HEK293T (cell line): ENCODE measurements around the gene ATG9B.
"Not testable (repeated sequence)": the region's sequence is repeated elsewhere in the genome, so short reads cannot be mapped to it uniquely, and the experiment has no call there.

ENCODE experiments used
- CTCF ChIA-PET: fragments of 350-600 bp; formaldehyde crosslinking; extraction: SDS; loops from one replicate; lab custom pipeline; 2021; ENCODE audit warnings: antibody characterized with exemption, inconsistent platforms; lab: Yijun Ruan, JAX
- POLR2A ChIA-PET: fragments of 350-600 bp; formaldehyde crosslinking; extraction: SDS; loops from one replicate; lab custom pipeline; 2020; ENCODE audit warnings: antibody characterized with exemption, inconsistent platforms; lab: Yijun Ruan, JAX
- DNase-seq: peaks from one replicate; pipeline ENCODE4 v3.0.0; 2012; ENCODE audit warnings: mixed read lengths; ENCODE audit errors: extremely low spot score
- ARNT ChIP-seq: fragments of 450-650 bp; IDR thresholded peaks from 2 replicates; pipeline ENCODE4 v1.6.1; 2017; ENCODE audit warnings: mild to moderate bottlenecking
- BHLHE40 ChIP-seq: fragments of 450-650 bp; IDR thresholded peaks from 2 replicates; pipeline ENCODE4 v1.6.1; 2016; ENCODE audit warnings: mild to moderate bottlenecking, moderate library complexity, borderline replicate concordance
- CTBP1 ChIP-seq: fragments of 450-650 bp; IDR thresholded peaks from 2 replicates; pipeline ENCODE4 v1.6.1; 2016; ENCODE audit warnings: borderline replicate concordance
- ELF4 ChIP-seq: fragments of 450-650 bp; IDR thresholded peaks from 2 replicates; pipeline ENCODE4 v1.6.1; 2017; ENCODE audit warnings: antibody characterized with exemption
- FOXA1 ChIP-seq: fragments of 450-650 bp; IDR thresholded peaks from 2 replicates; pipeline ENCODE4 v1.6.1; 2016; ENCODE audit warnings: mild to moderate bottlenecking
- FOXK2 ChIP-seq: fragments of 450-650 bp; IDR thresholded peaks from 2 replicates; pipeline ENCODE4 v1.6.1; 2016; ENCODE audit warnings: mild to moderate bottlenecking
- FOXM1 ChIP-seq: fragments of 450-650 bp; IDR thresholded peaks from 2 replicates; pipeline ENCODE4 v1.6.1; 2017; ENCODE audit warnings: mild to moderate bottlenecking, borderline replicate concordance
- HDGF ChIP-seq: fragments of 450-650 bp; IDR thresholded peaks from 2 replicates; pipeline ENCODE4 v1.6.1; 2017; ENCODE audit warnings: antibody characterized with exemption, borderline replicate concordance
- L3MBTL2 ChIP-seq: fragments of 450-650 bp; conservative IDR thresholded peaks from 2 replicates; pipeline ENCODE4 v1.6.1; 2016; ENCODE audit warnings: mild to moderate bottlenecking
- LEF1 ChIP-seq: fragments of 450-650 bp; IDR thresholded peaks from 2 replicates; pipeline ENCODE4 v1.6.1; 2017; ENCODE audit warnings: mild to moderate bottlenecking, borderline replicate concordance
- NFRKB ChIP-seq: fragments of 450-650 bp; IDR thresholded peaks from 2 replicates; pipeline ENCODE4 v1.6.1; 2016; ENCODE audit warnings: mild to moderate bottlenecking, moderate library complexity
- PKNOX1 ChIP-seq: fragments of 450-650 bp; IDR thresholded peaks from 2 replicates; pipeline ENCODE4 v1.6.1; 2016
- SP1 ChIP-seq: fragments of 450-650 bp; IDR thresholded peaks from 2 replicates; pipeline ENCODE4 v1.6.1; 2017
- SUZ12 ChIP-seq: fragments of 450-650 bp; IDR thresholded peaks from 2 replicates; pipeline ENCODE4 v1.6.1; 2016; ENCODE audit warnings: mild to moderate bottlenecking
- TARDBP ChIP-seq: fragments of 450-650 bp; IDR thresholded peaks from 2 replicates; pipeline ENCODE4 v1.6.1; 2016
- ZNF384 ChIP-seq: fragments of 450-650 bp; IDR thresholded peaks from 2 replicates; pipeline ENCODE4 v1.6.1; 2016

ATG9B gene

GRCh38 chr7:151046603-151047573 is 22.6 kb upstream of the ATG9B start:
- DNase-seq: no peak
- POLR2A ChIA-PET: interaction anchor here (2.0 kb wide), 1 partner anchor 8 kb away, joined by 6 read pairs; no protein-coding TSS in a partner anchor
- CTCF ChIA-PET: interaction anchor here (1.6 kb wide), 1 partner anchor 18 kb away, joined by 3 read pairs; no protein-coding TSS in a partner anchor
- TF ChIP-seq SUZ12 (no peak), L3MBTL2 (no peak), SP1 (no peak)

- DNase-seq: no peak
- TF ChIP-seq FOXK2: no peak
- TF ChIP-seq ZNF384: no peak
- no peak for TF ChIP-seq TARDBP
- TF ChIP-seq L3MBTL2: no peak
- no peak for TF ChIP-seq PKNOX1
- no peak for TF ChIP-seq CTBP1
- TF ChIP-seq FOXM1: no peak
- TF ChIP-seq SP1: no peak
- TF ChIP-seq BHLHE40: no peak
- no peak for TF ChIP-seq HDGF
- ChIA-PET CTCF (no interaction called here), POLR2A (interaction anchor here (2.0 kb wide), 1 partner anchor 9 kb away, joined by 6 read pairs; no protein-coding TSS in a partner anchor)
Observed at GRCh38 chr7:151045967-151046366, 21.7 kb upstream of the ATG9B start.

- POLR2A ChIA-PET: interaction anchor here (1.0 to 2.0 kb wide), 3 partner anchors 10 to 182 kb away, joined by 4 to 6 read pairs (median 4); partner anchors contain the start of gene ABCF2
- DNase-seq: no peak
- CTCF ChIA-PET: no interaction called here
- TF ChIP-seq LEF1: no peak
- no peak for TF ChIP-seq SP1
- no peak for TF ChIP-seq HDGF
- TF ChIP-seq FOXK2: no peak
- no peak for TF ChIP-seq PKNOX1
- TF ChIP-seq ELF4: no peak
- no peak for TF ChIP-seq NFRKB
- no peak for TF ChIP-seq SUZ12
- TF ChIP-seq ZNF384: no peak
- no peak for TF ChIP-seq CTBP1
- no peak for TF ChIP-seq FOXM1
- TF ChIP-seq TARDBP: no peak
- no peak for TF ChIP-seq ARNT
- no peak for TF ChIP-seq L3MBTL2
- TF ChIP-seq BHLHE40: no peak
- no peak for TF ChIP-seq FOXA1
Observed at GRCh38 chr7:151045262-151045661, 21.0 kb upstream of the ATG9B start.

- no peak for DNase-seq
- ChIA-PET CTCF (no interaction called here), POLR2A (interaction anchor here (1.7 kb wide), 1 partner anchor 183 kb away, joined by 4 read pairs; the partner anchor contains the start of gene ABCF2)
- TF ChIP-seq SUZ12 (no peak), FOXA1 (no peak), FOXK2 (no peak), ZNF384 (no peak), NFRKB (no peak), TARDBP (no peak), SP1 (no peak), ELF4 (no peak), FOXM1 (no peak), CTBP1 (no peak), PKNOX1 (no peak), LEF1 (no peak)
Observed at GRCh38 chr7:151043959-151044358, 19.7 kb upstream of the ATG9B start.

- DNase-seq, POLR2A ChIA-PET, CTCF ChIA-PET: not testable (repeated sequence)
Observed at GRCh38 chr7:151043449-151043848, 19.2 kb upstream of the ATG9B start.

- DNase-seq: no peak
- POLR2A ChIA-PET: interaction anchor here (1.1 to 1.3 kb wide), 2 partner anchors 13 to 18 kb away, joined by 3 to 6 read pairs; partner anchors contain the start of gene ABCB8
- TF ChIP-seq FOXA1 (no peak), ZNF384 (no peak), TARDBP (no peak), BHLHE40 (no peak), HDGF (no peak), CTBP1 (no peak)
- CTCF ChIA-PET: interaction anchor here (1.7 kb wide), 1 partner anchor 22 kb away, joined by 6 read pairs; no protein-coding TSS in a partner anchor
Observed at GRCh38 chr7:151040616-151041375, 16.5 kb upstream of the ATG9B start.
